Right hindlimb (tissue), 1 donor: ENCODE data around the gene PDCD1.
"Not testable (repeated sequence)": the region's sequence is repeated elsewhere in the genome, so short reads cannot be mapped to it uniquely, and the experiment has no call there.

Experiments used
- DNase-seq: peaks from one replicate; pipeline ENCODE4 v3.0.0-alpha.2; 2018

PDCD1 gene

GRCh38 chr2:241811201-241811951 lies 47.3 kb downstream of the PDCD1 start:
- no peak for DNase-seq

GRCh38 chr2:241810307-241811200 lies 48.1 kb downstream of the PDCD1 start:
- no peak for DNase-seq

GRCh38 chr2:241809383-241810306 lies 49.0 kb downstream of the PDCD1 start:
- DNase-seq = no peak

GRCh38 chr2:241808721-241809382 lies 49.8 kb downstream of the PDCD1 start, which contains the start of gene NEU4:
TSS of gene NEU4 (plus strand) at chr2:241809193. CDS start at chr2:241814485, 5,292 bp downstream.
- no peak for DNase-seq

- DNase-seq = no peak
These were observed 50.5 kb downstream of the PDCD1 start for GRCh38 chr2:241808051-241808720.

GRCh38 chr2:241806217-241806616 lies 52.5 kb downstream of the PDCD1 start:
- not testable (repeated sequence) for DNase-seq

GRCh38 chr2:241804326-241805229 lies 54.1 kb downstream of the PDCD1 start:
- no peak for DNase-seq

GRCh38 chr2:241803387-241804325 lies 55.0 kb downstream of the PDCD1 start:
- DNase-seq = peak; percentile 80

GRCh38 chr2:241802421-241803318 lies 56.0 kb downstream of the PDCD1 start:
- DNase-seq = no peak

GRCh38 chr2:241801611-241802420 lies 56.9 kb downstream of the PDCD1 start:
- DNase-seq = no peak

GRCh38 chr2:241800198-241800903 lies 58.3 kb downstream of the PDCD1 start:
- not testable (repeated sequence) for DNase-seq
